ENCODE results near the gene SOX5.
"Not testable (repeated sequence)": the region's sequence is repeated elsewhere in the genome, so short reads cannot be mapped to it uniquely, and the experiment has no call there.

SOX5 gene

DNA sequence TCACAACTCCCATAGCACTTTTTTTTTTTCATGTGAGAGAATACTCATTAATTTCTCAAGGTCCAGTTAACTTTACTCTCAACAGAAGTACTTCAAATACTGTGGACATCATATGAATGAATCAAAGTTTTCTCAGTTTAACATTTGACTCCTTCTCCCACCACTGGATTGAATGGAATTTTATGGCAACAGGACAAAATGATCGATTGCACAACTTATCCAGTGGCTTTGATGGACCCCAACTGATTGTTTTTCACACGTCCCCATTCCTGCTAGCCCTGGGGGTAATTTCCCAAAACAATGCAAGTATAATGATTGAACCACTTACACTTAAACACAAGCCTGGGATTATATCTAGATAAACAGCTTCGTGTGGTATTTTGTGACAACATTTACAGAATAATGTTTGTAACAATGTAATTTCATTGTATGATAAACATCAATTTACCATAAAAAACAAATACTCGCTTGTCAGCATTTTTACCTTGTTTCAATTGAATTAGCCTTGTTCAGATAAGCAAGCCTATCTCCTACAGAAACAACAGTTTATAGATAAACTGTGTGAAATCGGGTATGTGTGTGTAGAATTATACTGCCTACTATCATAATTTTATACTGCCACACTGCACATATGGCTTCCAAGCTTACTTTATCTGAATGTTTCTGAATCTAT lies 60.9 kb downstream of the SOX5 start:
- Histone ChIP-seq H3K9ac (no peak overlapping the region), H3K27ac (no peak overlapping the region), H4K20me1 (no peaks in the 10 kb centered on the region), H3K36me3 (no peaks in the 10 kb centered on the region), H3K4me1 (peaks cover 0 to 9% (median 6%) of the 10 kb centered on the region in 10 experiments; a peak in 9 of 20 replicates), H3K27me3 (no peaks in the 10 kb centered on the region), H3K9me3 (replicated peaks in 1 of 11) (no peaks in the 10 kb centered on the region), H3K4me3 (no peak overlapping the region), H3K4me2 (no peak overlapping the region)
- no peak for TF ChIP-seq Cebpa-rat (IDR thresholded peaks at IDR 0.05)

DNA sequence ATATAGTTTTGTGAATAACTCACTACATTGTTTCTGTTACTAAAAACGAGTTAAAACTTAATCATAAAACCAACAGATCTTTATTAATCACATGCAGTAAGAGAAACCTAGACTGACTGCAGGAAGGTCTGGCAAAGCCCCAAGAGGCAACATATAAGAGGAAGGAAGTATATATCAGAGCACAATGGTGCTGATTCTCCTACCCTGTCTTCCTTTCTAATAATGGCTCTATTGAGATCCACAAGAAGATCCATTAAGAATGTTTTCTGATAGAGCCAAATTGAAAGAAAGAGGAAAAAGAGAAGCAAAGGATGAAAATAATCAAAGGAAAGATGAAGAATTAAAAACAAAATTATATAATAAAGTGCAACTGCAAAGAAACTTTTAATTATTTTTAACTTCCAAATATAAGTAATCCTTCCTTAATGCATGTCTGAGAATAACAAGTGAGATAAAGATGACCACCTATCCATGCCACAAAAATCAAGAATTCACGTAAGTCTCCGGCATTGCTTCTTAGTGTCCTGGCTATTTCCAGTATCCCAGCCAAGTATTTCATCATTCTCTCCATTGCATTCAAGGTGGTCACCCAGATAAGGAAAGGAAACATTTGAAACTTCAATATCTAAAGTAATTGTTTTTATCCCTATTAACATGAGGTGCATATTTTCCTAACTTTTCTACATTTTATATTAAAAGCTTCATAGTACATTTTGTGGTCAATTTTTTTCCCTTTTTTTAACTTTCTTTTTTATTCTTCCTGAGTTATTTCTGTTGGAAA lies 62.2 kb downstream of the SOX5 start:
- no peaks in the 10 kb centered on the region for H4K20me1 ChIP-seq
- peak overlapping the region in 3 of 11 experiments; percentile 8 to 31 (median 30); a peak in 3 of 22 replicates for H3K4me2 ChIP-seq
- H3K9ac ChIP-seq, result no peak overlapping the region

DNA sequence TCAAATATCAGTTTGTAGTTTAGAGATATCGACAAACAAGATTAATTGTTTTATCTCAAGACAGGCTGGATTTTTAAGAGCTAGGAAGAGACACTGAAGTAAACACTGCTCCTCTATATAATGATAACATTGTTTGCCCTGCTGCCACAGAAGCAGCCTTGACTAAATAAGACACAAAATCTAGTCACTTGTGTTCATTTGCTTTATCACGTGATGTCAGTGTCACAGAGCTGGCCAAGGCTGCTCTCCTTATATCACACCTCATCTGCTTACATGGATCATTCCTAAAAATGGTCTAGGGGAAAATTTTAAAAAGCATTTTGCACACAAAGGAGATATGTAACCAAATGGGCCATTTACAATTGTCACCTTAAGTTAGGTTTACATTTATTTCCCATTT lies 64.1 kb downstream of the SOX5 start:
- Histone ChIP-seq H3K4me1 (peaks cover 0 to 9% (median 6%) of the 10 kb centered on the region in 10 experiments; a peak in 9 of 20 replicates), H3K36me3 (no peaks in the 10 kb centered on the region), H3K4me2 (no peak overlapping the region), H3K27me3 (no peaks in the 10 kb centered on the region), H4K20me1 (no peaks in the 10 kb centered on the region), H3K9me3 (replicated peaks in 1 of 11) (no peaks in the 10 kb centered on the region), H3K27ac (no peak overlapping the region), H3K9ac (no peak overlapping the region), H3K4me3 (no peak overlapping the region)
- TF ChIP-seq Cebpa-rat (IDR thresholded peaks at IDR 0.05), result no peak

More for the DNA sequence above, 62.2 kb downstream of the SOX5 start:
- Histone ChIP-seq H3K4me1 (peaks cover 0 to 9% (median 6%) of the 10 kb centered on the region in 10 experiments; a peak in 9 of 20 replicates), H3K36me3 (no peaks in the 10 kb centered on the region), H3K27ac (no peak overlapping the region), H3K9me3 (replicated peaks in 1 of 11) (no peaks in the 10 kb centered on the region), H3K4me3 (no peak overlapping the region), H3K27me3 (no peaks in the 10 kb centered on the region)
- no peak for TF ChIP-seq Cebpa-rat (IDR thresholded peaks at IDR 0.05)

DNA sequence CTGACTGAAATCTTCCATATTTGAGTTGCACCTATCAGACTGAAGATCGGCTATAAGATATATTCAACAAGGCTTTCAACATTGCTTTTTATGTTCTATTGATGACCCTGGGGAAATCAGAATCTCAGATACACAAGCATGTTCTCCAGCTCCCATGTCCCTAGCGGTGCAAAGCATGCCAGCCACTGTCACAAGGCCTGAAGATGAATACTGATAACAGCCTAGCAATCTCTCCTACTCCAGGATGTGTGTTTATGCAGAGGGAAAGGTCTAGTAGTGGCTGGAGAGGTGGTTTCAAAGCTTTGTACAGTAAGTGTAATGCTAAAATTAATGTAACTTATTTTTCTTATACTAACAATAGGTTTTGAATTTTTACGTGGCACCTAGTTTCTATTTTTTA lies 64.6 kb downstream of the SOX5 start:
- no peak overlapping the region for H3K27ac ChIP-seq
- H3K4me2 ChIP-seq, result no peak overlapping the region
- H3K36me3 ChIP-seq, result no peaks in the 10 kb centered on the region
- H4K20me1 ChIP-seq, result no peaks in the 10 kb centered on the region
- peaks cover 0 to 9% (median 6%) of the 10 kb centered on the region in 10 experiments; a peak in 9 of 20 replicates for H3K4me1 ChIP-seq
- TF ChIP-seq Cebpa-rat (IDR thresholded peaks at IDR 0.05), result no peak
- no peaks in the 10 kb centered on the region for H3K9me3 ChIP-seq (replicated peaks in 1 of 11)
- H3K27me3 ChIP-seq, result no peaks in the 10 kb centered on the region
- H3K9ac ChIP-seq, result no peak overlapping the region
- H3K4me3 ChIP-seq, result no peak overlapping the region

DNA sequence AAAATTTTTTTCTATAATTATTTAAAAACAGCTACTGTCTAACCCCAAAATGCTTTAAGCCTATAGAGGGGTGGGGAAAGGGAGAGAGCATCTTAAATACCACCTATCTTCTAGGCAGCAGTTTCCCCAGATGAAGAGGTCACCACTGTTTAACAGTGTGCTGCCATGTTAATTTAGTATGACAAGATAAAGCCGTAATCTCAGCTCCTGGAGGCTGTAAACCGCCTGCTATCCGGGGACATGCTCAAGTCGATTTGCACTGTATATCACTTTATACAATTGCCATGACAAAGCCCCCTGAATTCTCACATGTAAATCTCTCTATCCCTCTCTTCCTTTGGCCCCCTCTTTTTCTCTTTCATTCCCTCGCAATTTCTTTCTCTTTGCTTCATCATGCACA lies 68.5 kb downstream of the SOX5 start:
- H3K9ac ChIP-seq, result no peak overlapping the region
- H3K4me2 ChIP-seq, result no peak overlapping the region
- no peak overlapping the region for H3K4me3 ChIP-seq
- H3K27ac ChIP-seq, result no peak overlapping the region
- H3K27me3 ChIP-seq, result no peaks in the 10 kb centered on the region
- TF ChIP-seq Cebpa-rat (IDR thresholded peaks at IDR 0.05), result no peak
- H3K4me1 ChIP-seq, result no peaks in the 10 kb centered on the region
- no peaks in the 10 kb centered on the region for H4K20me1 ChIP-seq
- no peaks in the 10 kb centered on the region for H3K36me3 ChIP-seq
- H3K9me3 ChIP-seq (replicated peaks in 1 of 11), result no peaks in the 10 kb centered on the region

DNA sequence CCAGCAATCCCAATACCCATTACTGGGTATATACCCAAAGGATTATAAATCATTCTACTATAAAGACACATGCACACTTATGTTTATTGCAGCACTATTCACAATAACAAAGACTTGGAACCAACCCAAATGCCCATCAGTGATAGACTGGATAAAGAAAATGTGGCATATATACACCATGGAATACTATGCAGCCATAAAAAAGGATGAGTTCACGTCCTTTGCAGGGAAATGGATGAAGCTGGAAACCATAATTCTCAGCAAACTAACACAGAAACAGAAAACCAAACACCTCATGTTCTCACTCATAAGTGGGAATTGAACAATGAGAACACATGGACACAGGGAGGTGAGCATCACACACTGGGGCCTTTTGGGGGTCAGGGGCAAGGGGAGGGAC lies 72.9 kb downstream of the SOX5 start:
- H3K4me3 ChIP-seq; H3K9me3 ChIP-seq (replicated peaks in 1 of 11); H3K9ac ChIP-seq; H3K4me1 ChIP-seq; H3K27me3 ChIP-seq; H3K27ac ChIP-seq; H4K20me1 ChIP-seq; H3K36me3 ChIP-seq; H3K4me2 ChIP-seq: not testable (repeated sequence)

DNA sequence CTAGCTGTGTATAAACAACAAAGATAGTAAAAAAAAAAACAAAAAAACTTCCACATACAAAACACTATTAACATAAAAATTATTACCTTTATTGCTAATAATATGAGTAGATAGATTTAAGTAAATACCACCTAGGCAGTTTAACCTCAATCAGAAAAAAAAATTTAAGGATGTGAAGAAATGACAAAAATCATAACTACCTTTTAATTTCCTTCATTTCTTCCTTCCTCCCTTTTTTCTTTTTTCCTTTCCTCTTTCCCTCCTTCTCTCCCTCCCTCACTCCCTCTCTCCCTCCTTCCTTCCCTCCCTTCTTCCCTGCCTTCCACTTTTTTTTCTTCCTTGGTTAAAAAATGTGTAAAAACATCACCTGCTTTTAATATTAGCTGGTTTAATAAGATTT lies 81.7 kb downstream of the SOX5 start:
- H3K4me2 ChIP-seq, result no peak overlapping the region
- TF ChIP-seq Cebpa-rat (IDR thresholded peaks at IDR 0.05), result no peak
- no peak overlapping the region for H3K4me3 ChIP-seq
- no peaks in the 10 kb centered on the region for H4K20me1 ChIP-seq
- no peaks in the 10 kb centered on the region for H3K4me1 ChIP-seq
- H3K36me3 ChIP-seq, result no peaks in the 10 kb centered on the region
- H3K9me3 ChIP-seq (replicated peaks in 1 of 11), result no peaks in the 10 kb centered on the region
- no peak overlapping the region for H3K27ac ChIP-seq
- H3K27me3 ChIP-seq, result no peaks in the 10 kb centered on the region
- no peak overlapping the region for H3K9ac ChIP-seq

DNA sequence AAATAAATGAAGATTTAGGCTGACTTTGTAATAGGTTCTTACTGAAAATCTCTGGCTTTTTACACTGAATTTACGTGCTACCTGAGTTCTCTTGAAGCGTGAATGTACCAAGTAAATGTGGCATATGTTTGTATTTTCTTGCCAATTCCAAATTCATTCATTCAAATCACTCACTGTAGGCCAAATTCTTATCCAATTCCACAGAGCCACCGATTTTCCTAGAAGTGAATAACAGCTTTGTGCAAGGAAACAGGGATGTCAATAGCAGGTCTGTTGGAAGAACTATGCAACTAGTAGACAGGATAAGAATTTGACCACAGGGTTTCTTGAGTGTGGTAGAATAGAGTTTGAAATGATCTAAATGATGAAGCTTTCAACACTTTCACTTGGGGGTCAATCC lies 86.8 kb downstream of the SOX5 start:
- Histone ChIP-seq H3K27me3 (no peaks in the 10 kb centered on the region), H4K20me1 (no peaks in the 10 kb centered on the region), H3K4me2 (no peak overlapping the region), H3K4me1 (no peaks in the 10 kb centered on the region), H3K36me3 (no peaks in the 10 kb centered on the region), H3K9me3 (replicated peaks in 1 of 11) (peaks cover 0 to 8% (median 5%) of the 10 kb centered on the region in 11 experiments; a peak in 9 of 22 replicates), H3K9ac (no peak overlapping the region), H3K4me3 (no peak overlapping the region), H3K27ac (no peak overlapping the region)
- TF ChIP-seq Cebpa-rat (IDR thresholded peaks at IDR 0.05), result no peak

DNA sequence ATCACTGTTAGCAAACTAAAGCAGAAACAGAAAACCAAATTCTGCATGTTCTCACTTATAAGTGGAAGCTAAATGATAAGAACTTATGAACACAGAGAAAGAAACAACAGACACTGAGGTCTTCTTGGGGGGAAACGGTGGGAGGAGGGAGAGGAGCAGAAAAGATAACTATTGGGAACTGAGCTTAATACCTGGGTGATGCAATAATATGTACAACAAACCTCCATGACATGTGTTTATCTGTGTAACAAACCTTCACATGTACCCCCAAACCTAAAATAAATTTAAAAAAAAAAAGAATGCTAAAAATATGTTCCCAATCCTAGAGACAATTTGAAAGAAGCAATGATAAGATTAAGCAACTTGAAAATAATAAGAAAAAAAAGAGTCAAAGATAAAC lies 89.5 kb downstream of the SOX5 start:
- no peak overlapping the region for H3K4me2 ChIP-seq
- H4K20me1 ChIP-seq, result no peaks in the 10 kb centered on the region
- H3K9ac ChIP-seq, result no peak overlapping the region
- TF ChIP-seq Cebpa-rat (IDR thresholded peaks at IDR 0.05), result no peak
- no peaks in the 10 kb centered on the region for H3K4me1 ChIP-seq
- peaks cover 0 to 8% (median 5%) of the 10 kb centered on the region in 11 experiments; a peak in 9 of 22 replicates for H3K9me3 ChIP-seq (replicated peaks in 1 of 11)
- no peaks in the 10 kb centered on the region for H3K36me3 ChIP-seq
- no peaks in the 10 kb centered on the region for H3K27me3 ChIP-seq
- H3K27ac ChIP-seq, result no peak overlapping the region
- H3K4me3 ChIP-seq, result no peak overlapping the region

DNA sequence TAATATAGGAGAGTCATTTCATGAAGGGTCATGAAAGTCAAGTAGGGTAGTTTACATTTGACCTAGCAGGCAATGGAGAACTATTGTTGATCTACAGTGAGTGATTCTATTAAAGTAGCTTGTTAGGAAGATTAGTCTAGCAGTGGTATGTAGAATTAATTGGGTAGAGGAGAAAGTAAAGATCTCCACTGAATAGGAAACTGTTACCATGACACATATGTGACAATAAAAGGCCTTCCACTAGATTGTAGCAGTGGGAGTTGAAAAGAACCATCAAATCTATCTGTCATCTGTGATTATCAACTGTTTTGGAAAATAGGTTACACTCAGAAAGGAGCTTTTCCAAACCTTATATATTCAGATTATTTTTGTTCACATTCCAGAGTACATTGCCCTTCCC lies 92.3 kb downstream of the SOX5 start:
- H3K9ac ChIP-seq, result no peak overlapping the region
- no peak overlapping the region for H3K27ac ChIP-seq
- no peaks in the 10 kb centered on the region for H3K4me1 ChIP-seq
- no peaks in the 10 kb centered on the region for H3K27me3 ChIP-seq
- peaks cover 0 to 8% (median 5%) of the 10 kb centered on the region in 11 experiments; a peak in 9 of 22 replicates for H3K9me3 ChIP-seq (replicated peaks in 1 of 11)
- H3K4me2 ChIP-seq, result no peak overlapping the region
- no peaks in the 10 kb centered on the region for H3K36me3 ChIP-seq
- H4K20me1 ChIP-seq, result no peaks in the 10 kb centered on the region
- no peak for TF ChIP-seq Cebpa-rat (IDR thresholded peaks at IDR 0.05)
- no peak overlapping the region for H3K4me3 ChIP-seq
